PC-9 (cell line): Measurements from ENCODE around the gene MAST4. TPM values are rescaled to one million over a fixed set of nuclear protein-coding genes. Genes with fewer than 3 reads are reported as not detected.

Experiments
- BruUV-seq: library from RNA; stranded (reverse); fragments of 400-500 nt; replicated peaks from 2 replicates; lab custom pipeline; 2021; lab: Mats Ljungman, UMichigan
- CTCF ChIA-PET: fragments of 300-600 bp; sonication (Branson Sonifier 250); formaldehyde crosslinking; loops from one replicate; lab custom pipeline; 2022; ENCODE audit warnings: antibody characterized with exemption; lab: Charles Lee
- POLR2A ChIA-PET: fragments of 300-600 bp; sonication (Branson Sonifier 250); formaldehyde crosslinking; loops from one replicate; lab custom pipeline; 2022; ENCODE audit warnings: antibody characterized with exemption; ENCODE audit not compliant: unreplicated experiment; lab: Charles Lee
- DNase-seq, 2 experiments: peaks; one replicate each; pipeline versions ENCODE4 v3.0.0 to v3.0.0-alpha.2; 2015 to 2022; ENCODE audit warnings: mixed read lengths in 1 of 2
- H2AFZ ChIP-seq: fragments of 200-600 bp; sonication (generic); 2 replicates; pipeline ENCODE4 v1.8.1; 2017; ENCODE audit warnings: antibody characterized with exemption
- H3F3A ChIP-seq: fragments of 200-600 bp; sonication (generic); 2 replicates; pipeline ENCODE4 v1.8.1; 2017; ENCODE audit warnings: antibody characterized with exemption, mild to moderate bottlenecking, low read depth; ENCODE audit not compliant: insufficient read depth
- H3K27ac ChIP-seq: fragments of 200-600 bp; sonication (generic); 2 replicates; pipeline ENCODE4 v1.6.1; 2016; ENCODE audit warnings: mixed run types
- H3K27me3 ChIP-seq: fragments of 200-600 bp; sonication (generic); 2 replicates; pipeline ENCODE4 v1.6.1; 2016; ENCODE audit warnings: low read depth, mixed run types; ENCODE audit not compliant: insufficient read depth
- H3K36me3 ChIP-seq: fragments of 200-600 bp; sonication (generic); 2 replicates; pipeline ENCODE4 v1.6.1; 2016; ENCODE audit warnings: low read depth, mixed run types
- H3K4me1 ChIP-seq: fragments of 200-600 bp; sonication (generic); replicated peaks from 2 replicates; pipeline ENCODE4 v1.6.1; 2016; ENCODE audit warnings: mixed run types; ENCODE audit not compliant: insufficient read depth
- H3K4me2 ChIP-seq: fragments of 200-600 bp; sonication (generic); 2 replicates; pipeline ENCODE4 v1.6.1; 2017; ENCODE audit warnings: mixed run types
- H3K4me3 ChIP-seq: fragments of 200-600 bp; sonication (generic); 2 replicates; pipeline ENCODE4 v1.6.1; 2016; ENCODE audit warnings: mixed run types
- H3K79me2 ChIP-seq: fragments of 200-600 bp; sonication (generic); 2 replicates; pipeline ENCODE4 v1.6.1; 2017; ENCODE audit warnings: low read depth, mixed run types
- H3K9me2 ChIP-seq: fragments of 200-600 bp; sonication (generic); 2 replicates; pipeline ENCODE4 v1.8.1; 2017; ENCODE audit warnings: mild to moderate bottlenecking; ENCODE audit not compliant: insufficient read depth
- H3K9me3 ChIP-seq: fragments of 200-600 bp; sonication (generic); 2 replicates; pipeline ENCODE4 v1.8.1; 2016; ENCODE audit warnings: low read depth; ENCODE audit not compliant: insufficient read depth
- H4K20me1 ChIP-seq: fragments of 200-600 bp; sonication (generic); 2 replicates; pipeline ENCODE4 v1.8.1; 2017; ENCODE audit not compliant: insufficient read depth
- CTCF ChIP-seq: fragments of 200-600 bp; sonication (generic); conservative IDR thresholded peaks from 2 replicates; pipeline ENCODE4 v1.6.1; 2017; ENCODE audit warnings: mixed run types, antibody characterized with exemption, mild to moderate bottlenecking, moderate library complexity
- EZH2 ChIP-seq: fragments of 200-600 bp; sonication (generic); IDR thresholded peaks from 2 replicates; pipeline ENCODE4 v1.8.0; 2017; ENCODE audit warnings: antibody characterized with exemption, low read depth
- intact Hi-C: fragments of 100-400 bp; cut with micrococcal nuclease; formaldehyde crosslinking; loops from one replicate; pipeline ENCODE4 v1.10.0; 2022; ENCODE audit not compliant: unreplicated experiment
- total RNA-seq: library from RNA; stranded (reverse); gene quantifications from 2 replicates; pipeline ENCODE4 v1.2.3, GENCODE V29; 2021

The MAST4 gene
- total RNA-seq, 1 experiment from 2014 or later = 19.3 TPM

- H4K20me1 ChIP-seq = no peaks in the 10 kb centered on the region
- intact Hi-C loops = no loop called here
- H3K4me2 ChIP-seq = peak overlapping the region; percentile 21; the same call in 1 of the 2 replicates
- ChIA-PET POLR2A (interaction anchor here (0.6 kb wide), 1 partner anchor 9 kb away, joined by 3 read pairs; no protein-coding TSS in a partner anchor), CTCF (no interaction called here)
- no peaks in the 10 kb centered on the region for H3K9me3 ChIP-seq
- peaks cover 13% of the 10 kb centered on the region for H3K4me1 ChIP-seq
- TF ChIP-seq EZH2 = no peak
- no peak for TF ChIP-seq CTCF
- H3K79me2 ChIP-seq = no peaks in the 10 kb centered on the region
- H3K27ac ChIP-seq = peak overlapping the region; percentile 11; the same call in 1 of the 2 replicates
- H3K36me3 ChIP-seq = no peaks in the 10 kb centered on the region
- DNase-seq = peak in 1 of 2 experiments; percentile 77
- H3K9me2 ChIP-seq = no peaks in the 10 kb centered on the region
- H3K27me3 ChIP-seq = no peaks in the 10 kb centered on the region
- no TSS peak for BruUV-seq
- no peak overlapping the region for H2AFZ ChIP-seq
- no peak overlapping the region for H3K4me3 ChIP-seq
- peaks cover 4% of the 10 kb centered on the region; the same call in 1 of the 2 replicates for H3F3A ChIP-seq
Measured at GRCh38 chr5:66840511-66841013, 244.4 kb downstream of the MAST4 start.

GRCh38 chr5:66841264-66841663 is 245.1 kb downstream of the MAST4 start:
- Histone ChIP-seq H3K9me2 (no peaks in the 10 kb centered on the region), H3K36me3 (no peaks in the 10 kb centered on the region), H3K9me3 (no peaks in the 10 kb centered on the region), H3F3A (peaks cover 4% of the 10 kb centered on the region; the same call in 1 of the 2 replicates), H3K4me2 (0 out of 2 replicates have a peak overlapping the region, but pooled peaks have one; percentile 21), H3K27ac (no peak overlapping the region; the same call in 1 of the 2 replicates), H3K4me1 (peaks cover 13% of the 10 kb centered on the region), H3K79me2 (no peaks in the 10 kb centered on the region), H4K20me1 (no peaks in the 10 kb centered on the region), H3K4me3 (no peak overlapping the region), H3K27me3 (no peaks in the 10 kb centered on the region), H2AFZ (no peak overlapping the region)
- ChIA-PET CTCF (no interaction called here), POLR2A (interaction anchor here (0.6 kb wide), 1 partner anchor 8 kb away, joined by 3 read pairs; no protein-coding TSS in a partner anchor)
- no peak for DNase-seq
- BruUV-seq = no TSS peak
- TF ChIP-seq EZH2 (no peak), CTCF (no peak)
- intact Hi-C loops = no loop called here

GRCh38 chr5:66842540-66842939 is 246.3 kb downstream of the MAST4 start:
- Histone ChIP-seq H3K27me3 (no peaks in the 10 kb centered on the region), H3K4me1 (peaks cover 13% of the 10 kb centered on the region), H3K36me3 (no peaks in the 10 kb centered on the region), H3K4me3 (no peak overlapping the region), H2AFZ (no peak overlapping the region), H4K20me1 (no peaks in the 10 kb centered on the region), H3K9me3 (no peaks in the 10 kb centered on the region), H3F3A (peaks cover 4% of the 10 kb centered on the region; the same call in 1 of the 2 replicates), H3K9me2 (no peaks in the 10 kb centered on the region), H3K79me2 (no peaks in the 10 kb centered on the region), H3K27ac (no peak overlapping the region), H3K4me2 (no peak overlapping the region)
- BruUV-seq = no TSS peak
- POLR2A ChIA-PET = no interaction called here
- TF ChIP-seq CTCF = no peak
- no peak for TF ChIP-seq EZH2
- no peak for DNase-seq
- CTCF ChIA-PET = no interaction called here
- intact Hi-C loops = no loop called here
